Lower lobe of right lung (tissue), 2 donors: ENCODE data around the gene EDNRA. TPM values are rescaled to one million over a fixed set of nuclear protein-coding genes. Genes with fewer than 3 reads are reported as not detected.

Experiments used
- ATAC-seq, 2 donors: fragments of 200-7000 bp; cut with Tn5 transposase; one replicate each; pipeline ENCODE4 v1.9.1; 2020 to 2022; ENCODE audit warnings: mild to moderate bottlenecking in 2 of 2, moderate library complexity in 2 of 2
- DNase-seq: peaks from one replicate; pipeline ENCODE4 v3.0.0-alpha.2; 2020
- H3K27ac ChIP-seq: fragments of 200-600 bp; one replicate; pipeline ENCODE4 v1.8.0; 2022
- H3K27me3 ChIP-seq: fragments of 200-600 bp; one replicate; pipeline ENCODE4 v1.8.0; 2022; ENCODE audit warnings: low read depth
- H3K36me3 ChIP-seq: fragments of 200-600 bp; one replicate; pipeline ENCODE4 v1.8.0; 2022; ENCODE audit warnings: mild to moderate bottlenecking
- H3K4me1 ChIP-seq: fragments of 200-600 bp; one replicate; pipeline ENCODE4 v1.8.0; 2022
- H3K4me3 ChIP-seq: fragments of 200-600 bp; one replicate; pipeline ENCODE4 v1.8.0; 2022; ENCODE audit warnings: mild to moderate bottlenecking
- H3K9me3 ChIP-seq: fragments of 200-600 bp; one replicate; pipeline ENCODE4 v1.8.0; 2022
- CTCF ChIP-seq: fragments of 200-600 bp; IDR thresholded peaks from one replicate; pipeline ENCODE4 v1.8.0; 2022; ENCODE audit warnings: antibody characterized with exemption, mild to moderate bottlenecking
- intact Hi-C: fragments of 100-400 bp; cut with DNase I; formaldehyde crosslinking; loops from one replicate; pipeline ENCODE4 v1.11.0; 2022
- total RNA-seq: library from RNA; stranded (reverse); fragmentation: NEBNext Ultra II Directional; extraction: Animal tissue kit (Norgen Biotek cat#: 25700); gene quantifications from one replicate; pipeline ENCODE4 v1.2.1, GENCODE V29; 2021
- donor health status: DM: no; HTN: yes; CAD: no; lungs with severe emphysema.

Gene EDNRA
- total RNA-seq, 1 donor from 2014 or later = 25.7 TPM

DNA sequence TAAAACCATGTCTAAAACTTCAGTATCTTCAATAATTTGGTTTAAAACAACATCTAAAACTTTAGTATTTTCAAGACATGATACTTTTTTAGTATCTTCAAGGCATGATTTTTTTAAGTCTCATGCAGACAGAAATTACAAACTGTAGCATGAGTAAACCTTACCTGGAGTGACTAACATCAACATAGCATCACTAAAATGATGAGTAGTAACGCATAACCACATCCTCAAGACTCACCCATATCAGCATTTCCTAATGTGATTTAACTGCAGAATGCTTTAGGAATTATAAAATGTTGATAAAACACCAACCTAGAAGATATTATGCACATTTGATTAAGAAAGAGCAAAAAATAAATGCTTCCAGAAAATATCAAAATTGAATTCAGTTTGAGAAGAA, 19.7 kb upstream of the EDNRA start:
- intact Hi-C loops = no loop called here
- no peak overlapping the region for H3K27ac ChIP-seq

DNA sequence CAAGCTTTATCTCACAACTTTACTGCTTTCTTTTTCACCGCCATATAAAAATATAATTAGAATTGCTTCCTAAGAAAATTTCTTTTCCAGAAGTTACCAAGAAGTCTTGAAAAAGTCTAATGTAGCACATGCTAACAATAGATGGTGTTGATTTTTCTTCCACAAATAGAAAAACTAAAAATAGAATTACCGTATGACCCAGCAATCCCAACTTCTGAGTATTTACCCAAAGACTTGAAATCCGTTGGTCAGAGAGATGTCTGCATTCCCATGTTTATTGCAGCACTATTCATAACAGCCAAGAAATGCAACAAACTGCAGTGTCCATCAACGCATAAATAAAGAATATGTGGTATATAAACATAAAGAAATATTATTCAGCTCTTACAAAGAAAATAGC, 17.8 kb upstream of the EDNRA start:
- no peak overlapping the region for H3K27ac ChIP-seq
- ATAC-seq = no peak
- TF ChIP-seq CTCF = no peak

More for the DNA sequence above, 19.7 kb upstream of the EDNRA start:
- Histone ChIP-seq H3K9me3 (no peaks in the 10 kb centered on the region), H3K27me3 (no peaks in the 10 kb centered on the region), H3K4me3 (no peak overlapping the region), H3K36me3 (no peaks in the 10 kb centered on the region), H3K4me1 (no peaks in the 10 kb centered on the region)
- DNase-seq (no peak), ATAC-seq (no peak)
- TF ChIP-seq CTCF = no peak

DNA sequence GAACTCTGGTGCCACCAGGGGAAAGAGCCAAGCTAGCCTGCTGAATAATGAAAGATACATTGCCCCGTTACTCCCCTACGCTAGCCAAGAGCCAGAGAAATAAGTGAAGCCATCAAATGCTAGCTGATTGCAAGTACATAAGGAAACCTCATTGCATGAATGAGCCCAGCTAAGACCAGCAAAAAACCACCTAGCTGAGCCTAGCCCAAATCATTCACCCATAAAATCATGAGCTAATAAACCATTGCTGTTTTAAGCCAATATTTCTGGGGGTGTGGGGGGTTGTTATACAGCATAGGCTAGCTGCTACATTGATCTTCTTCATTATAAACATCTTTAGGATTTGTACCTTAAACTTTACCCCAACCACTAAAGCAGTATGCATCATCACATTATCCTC, 15.4 kb upstream of the EDNRA start:
- Histone ChIP-seq H3K4me3 (no peak overlapping the region), H3K36me3 (no peaks in the 10 kb centered on the region), H3K27me3 (no peaks in the 10 kb centered on the region), H3K9me3 (no peaks in the 10 kb centered on the region), H3K4me1 (no peaks in the 10 kb centered on the region), H3K27ac (no peak overlapping the region)
- TF ChIP-seq CTCF = no peak
- ATAC-seq = no peak
- intact Hi-C loops = no loop called here
- no peak for DNase-seq

More for the DNA sequence above, 17.8 kb upstream of the EDNRA start:
- Histone ChIP-seq H3K36me3 (no peaks in the 10 kb centered on the region), H3K27me3 (no peaks in the 10 kb centered on the region), H3K9me3 (no peaks in the 10 kb centered on the region), H3K4me1 (no peaks in the 10 kb centered on the region), H3K4me3 (no peak overlapping the region)
- DNase-seq = no peak
- intact Hi-C loops = no loop called here

DNA sequence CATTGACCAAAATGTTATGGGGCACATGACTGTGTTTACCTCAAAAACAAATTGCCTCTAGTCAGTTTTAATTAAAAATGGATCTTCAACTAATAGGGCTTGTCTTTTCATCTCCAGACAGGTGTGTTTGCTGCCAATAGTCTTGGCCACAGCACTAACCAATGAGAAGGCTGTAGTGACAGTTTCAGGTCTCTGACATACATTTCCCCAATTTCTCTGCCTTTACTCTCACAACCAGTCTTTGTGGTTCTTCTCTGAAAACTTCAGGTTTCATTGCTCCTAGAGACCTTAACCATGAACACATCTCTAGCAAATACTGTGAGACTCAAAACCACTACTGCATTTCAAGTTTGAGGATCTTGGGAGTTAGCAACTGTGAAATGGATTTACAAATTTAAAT, 3.5 kb upstream of the EDNRA start:
- Histone ChIP-seq H3K36me3 (no peaks in the 10 kb centered on the region), H3K4me3 (no peak overlapping the region), H3K27ac (no peak overlapping the region), H3K9me3 (no peaks in the 10 kb centered on the region), H3K4me1 (no peaks in the 10 kb centered on the region), H3K27me3 (peaks cover 16% of the 10 kb centered on the region)
- intact Hi-C loops = no loop called here
- ATAC-seq (no peak), DNase-seq (no peak)
- TF ChIP-seq CTCF = no peak

DNA sequence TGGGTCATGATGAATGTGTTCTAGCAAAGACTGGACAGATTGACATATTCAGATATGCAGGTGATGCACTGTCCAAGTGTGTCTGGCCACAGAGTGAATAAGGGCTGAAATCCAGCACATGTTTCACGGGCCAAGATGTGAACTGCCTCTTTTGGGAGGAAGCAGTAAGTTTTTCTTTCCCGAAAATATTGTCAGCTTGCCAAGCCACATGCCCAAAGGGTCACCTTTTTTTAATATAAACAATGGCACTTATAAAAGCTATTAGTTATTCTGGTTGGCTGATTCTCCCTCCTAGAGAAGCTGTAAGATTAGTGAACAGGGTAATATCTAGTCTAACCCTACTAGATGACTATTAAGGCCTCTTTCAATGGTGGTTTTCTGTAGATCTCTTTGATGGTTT, 1.5 kb upstream of the EDNRA start:
- no peak overlapping the region for H3K27ac ChIP-seq
- H3K4me3 ChIP-seq = no peak overlapping the region
- peaks cover 16% of the 10 kb centered on the region for H3K27me3 ChIP-seq
- H3K36me3 ChIP-seq = no peaks in the 10 kb centered on the region
- no peak for ATAC-seq
- no peak for DNase-seq
- intact Hi-C loops = no loop called here
- no peaks in the 10 kb centered on the region for H3K9me3 ChIP-seq
- no peaks in the 10 kb centered on the region for H3K4me1 ChIP-seq
- TF ChIP-seq CTCF = no peak

GRCh38 chr4:147479786-147480185, 1.1 kb upstream of the EDNRA start:
- H3K27me3 ChIP-seq = peaks cover 16% of the 10 kb centered on the region
- TF ChIP-seq CTCF = no peak
- no peaks in the 10 kb centered on the region for H3K36me3 ChIP-seq
- H3K9me3 ChIP-seq = no peaks in the 10 kb centered on the region
- intact Hi-C loops = no loop called here
- peak in 1 of 2 donors; percentile 8 for ATAC-seq
- peak overlapping the region; percentile 75 for H3K27ac ChIP-seq
- H3K4me1 ChIP-seq = no peaks in the 10 kb centered on the region
- no peak for DNase-seq
- H3K4me3 ChIP-seq = peak overlapping the region; percentile 58
